H1 (cell line): ENCODE data around the gene CELF5. TPM values are rescaled to one million over a fixed set of nuclear protein-coding genes. Genes with fewer than 3 reads are reported as not detected.

Experiments used
- CTCF ChIA-PET: fragments of 300-600 bp; sonication (Branson Sonifier 250); formaldehyde crosslinking; loops from one replicate; lab custom pipeline; 2021; ENCODE audit not compliant: partially characterized antibody; lab: Charles Lee
- POLR2A ChIA-PET: fragments of 300-600 bp; sonication (Branson Sonifier 250); formaldehyde crosslinking; loops from one replicate; lab custom pipeline; 2021; ENCODE audit warnings: inconsistent platforms; ENCODE audit not compliant: partially characterized antibody; lab: Charles Lee
- DNase-seq, 2 experiments: peaks; one replicate each; pipeline versions ENCODE4 v3.0.0 to v3.0.0-alpha.2; 2010 to 2022; ENCODE audit warnings: low spot score in 2 of 2, low read depth in 1 of 2, mixed read lengths in 1 of 2
- FAIRE-seq: peaks from 2 replicates; lab custom pipeline; 2011; peaks lifted over from hg19 to GRCh38; lab: Jason Lieb, UNC
- H2AFZ ChIP-seq: 2 replicates; pipeline ENCODE4 v1.8.1; 2012; ENCODE audit warnings: low read length, inconsistent platforms
- H2AK5ac ChIP-seq: 2 replicates; pipeline ENCODE4 v1.6.1; 2013; ENCODE audit warnings: low read depth, low read length
- H2BK120ac ChIP-seq: replicated peaks from 2 replicates; pipeline ENCODE3; 2013; ENCODE audit warnings: low read depth, low read length, inconsistent platforms
- H2BK12ac ChIP-seq: 2 replicates; pipeline ENCODE4 v1.6.1; 2013; ENCODE audit warnings: low read depth, low read length
- H2BK15ac ChIP-seq: 2 replicates; pipeline ENCODE4 v1.6.1; 2013; ENCODE audit warnings: low read length
- H2BK20ac ChIP-seq: 2 replicates; pipeline ENCODE4 v1.6.1; 2013; ENCODE audit warnings: low read length
- H2BK5ac ChIP-seq: 2 replicates; pipeline ENCODE4 v1.6.1; 2013; ENCODE audit warnings: low read depth, low read length
- H3K14ac ChIP-seq: 2 replicates; pipeline ENCODE4 v1.6.1; 2013; ENCODE audit warnings: inconsistent platforms; ENCODE audit not compliant: insufficient read length
- H3K18ac ChIP-seq: 2 replicates; pipeline ENCODE4 v1.6.1; 2013; ENCODE audit warnings: low read length; ENCODE audit errors: extremely low read depth
- H3K23ac ChIP-seq: 2 replicates; pipeline ENCODE4 v1.6.1; 2013; ENCODE audit warnings: inconsistent platforms; ENCODE audit not compliant: insufficient read length
- H3K23me2 ChIP-seq: 2 replicates; pipeline ENCODE4 v1.6.1; 2013; ENCODE audit warnings: low read depth, low read length
- H3K27ac ChIP-seq: 2 replicates; pipeline ENCODE4 v1.6.1; 2011; ENCODE audit warnings: low read depth, low read length, inconsistent platforms
- H3K27me3 ChIP-seq, 4 experiments: replicated peaks in 1 of 4; 1 replicate in 1 of 4; 2 replicates in 3 of 4; pipeline versions ENCODE4 v1.6.1 to v1.8.1; 2011 to 2013; ENCODE audit warnings: low read length in 3 of 4, mild to moderate bottlenecking in 3 of 4, inconsistent platforms in 2 of 4, mixed read lengths in 2 of 4, moderate library complexity in 1 of 4; ENCODE audit not compliant: control insufficient read depth in 3 of 4, insufficient read depth in 3 of 4; ENCODE audit errors: extremely low read depth in 1 of 4
- H3K36me3 ChIP-seq, 4 experiments: 2 replicates each; pipeline versions ENCODE4 v1.6.1 to v1.8.1; 2011 to 2013; ENCODE audit warnings: mild to moderate bottlenecking in 4 of 4, low read length in 3 of 4, moderate library complexity in 2 of 4, control low read depth in 1 of 4, inconsistent platforms in 1 of 4; ENCODE audit not compliant: insufficient read depth in 4 of 4, control insufficient read depth in 2 of 4
- H3K4ac ChIP-seq: replicated peaks from 2 replicates; pipeline ENCODE3; 2013; ENCODE audit warnings: low read length, low read depth, mixed read lengths, inconsistent platforms; ENCODE audit not compliant: insufficient read length
- H3K4me1 ChIP-seq, 4 experiments: replicated peaks in 1 of 4; 1 replicate in 1 of 4; 2 replicates in 3 of 4; pipeline versions ENCODE4 v1.6.1 to v1.8.1; 2011 to 2013; ENCODE audit warnings: low read length in 3 of 4, inconsistent platforms in 2 of 4, mixed read lengths in 1 of 4; ENCODE audit not compliant: insufficient read depth in 4 of 4, control insufficient read depth in 3 of 4
- H3K4me2 ChIP-seq, 2 experiments: 2 replicates each; pipeline versions ENCODE4 v1.6.1 to v1.8.1; 2011 to 2013; ENCODE audit warnings: low read depth in 2 of 2, low read length in 2 of 2, control low read depth in 1 of 2, inconsistent platforms in 1 of 2, mild to moderate bottlenecking in 1 of 2; ENCODE audit not compliant: insufficient read depth in 1 of 2
- H3K4me3 ChIP-seq, 4 experiments: fragments of 200-600, 300-600 bp in 1 of 4; sonication (generic), shearing (Covaris generic), sonication (Bioruptor Twin) in 1 of 4; 2 replicates each; pipeline versions ENCODE4 v1.5.1 to v1.8.1; 2011 to 2016; ENCODE audit warnings: low read length in 4 of 4, low read depth in 3 of 4, control low read depth in 2 of 4, inconsistent platforms in 2 of 4, mild to moderate bottlenecking in 2 of 4, mixed read lengths in 1 of 4, moderate library complexity in 1 of 4; ENCODE audit not compliant: insufficient read depth in 2 of 4; ENCODE audit errors: extremely low read depth in 1 of 4
- H3K56ac ChIP-seq: replicated peaks from 2 replicates; pipeline ENCODE3; 2013; ENCODE audit warnings: low read depth, mild to moderate bottlenecking, mixed read lengths, low read length, inconsistent platforms; ENCODE audit not compliant: insufficient read length
- H3K79me1 ChIP-seq: 2 replicates; pipeline ENCODE4 v1.6.1; 2013; ENCODE audit warnings: low read depth, low read length, control low read depth
- H3K79me2 ChIP-seq, 2 experiments: 2 replicates each; pipeline versions ENCODE4 v1.6.1 to v1.8.1; 2012 to 2013; ENCODE audit warnings: low read length in 2 of 2, mild to moderate bottlenecking in 2 of 2, inconsistent platforms in 1 of 2; ENCODE audit not compliant: insufficient read depth in 2 of 2, control insufficient read depth in 1 of 2
- H3K9ac ChIP-seq, 4 experiments: replicated peaks in 1 of 4; 1 replicate in 1 of 4; 2 replicates in 3 of 4; pipeline versions ENCODE4 v1.6.1 to v1.8.1; 2011 to 2013; ENCODE audit warnings: low read depth in 3 of 4, low read length in 3 of 4, control low read depth in 2 of 4, mild to moderate bottlenecking in 2 of 4, moderate library complexity in 2 of 4, inconsistent platforms in 1 of 4; ENCODE audit errors: extremely low read depth in 1 of 4
- H3K9me3 ChIP-seq, 2 experiments: 2 replicates each; pipeline versions ENCODE4 v1.6.1 to v1.8.1; 2012 to 2013; ENCODE audit warnings: mild to moderate bottlenecking in 2 of 2, moderate library complexity in 2 of 2, control low read depth in 1 of 2, inconsistent platforms in 1 of 2, low read depth in 1 of 2, low read length in 1 of 2, mixed read lengths in 1 of 2; ENCODE audit not compliant: insufficient read depth in 2 of 2
- H4K20me1 ChIP-seq, 2 experiments: replicated peaks in 1 of 2; 2 replicates each; pipeline versions ENCODE3 to v1.8.1; 2011 to 2013; ENCODE audit warnings: inconsistent platforms in 2 of 2, low read length in 2 of 2, mild to moderate bottlenecking in 1 of 2; ENCODE audit not compliant: insufficient read depth in 2 of 2, control insufficient read depth in 1 of 2
- H4K5ac ChIP-seq: 2 replicates; pipeline ENCODE4 v1.6.1; 2013; ENCODE audit warnings: low read length, low read depth, mixed read lengths, inconsistent platforms; ENCODE audit not compliant: insufficient read length
- H4K8ac ChIP-seq: 2 replicates; pipeline ENCODE4 v1.8.0; 2013; ENCODE audit warnings: mild to moderate bottlenecking, moderate library complexity, low read length, inconsistent platforms; ENCODE audit not compliant: insufficient read depth; ENCODE audit errors: extremely low read depth
- H4K91ac ChIP-seq: replicated peaks from 2 replicates; pipeline ENCODE3; 2013; ENCODE audit warnings: low read length, mixed read lengths, inconsistent platforms; ENCODE audit not compliant: insufficient read length
- BACH1 ChIP-seq: IDR thresholded peaks from 2 replicates; pipeline ENCODE4 v1.6.1; 2012; ENCODE audit warnings: low read length, improper control_type of control experiment
- EGR1 ChIP-seq: IDR thresholded peaks from 2 replicates; pipeline ENCODE4 v1.6.1; 2011; ENCODE audit warnings: low read depth, low read length, borderline replicate concordance
- WGBS, 2 experiments: shearing (Covaris generic) in 1 of 2; methylation state at CpG; one replicate each; pipeline versions ENCODE4 v1.1.6 to v1.1.7; 2013 to 2015; ENCODE audit warnings: low lambda C conversion rate in 2 of 2, mixed read lengths in 2 of 2, inconsistent platforms in 1 of 2, low coverage in 1 of 2, missing lambda C conversion rate in 1 of 2; ENCODE audit not compliant: insufficient replicate concordance in 2 of 2, insufficient coverage in 1 of 2, insufficient read length in 1 of 2; ENCODE audit errors: extremely low coverage in 1 of 2, missing lambda C conversion rate in 1 of 2; 5-methylcytosine and 5-hydroxymethylcytosine counted together
- polyA plus RNA-seq, 7 experiments: library from polyadenylated mRNA; depleted of rRNA in 3 of 7; stranded (reverse) in 5 of 7; unstranded in 2 of 7; fragments of >200 nt in 5 of 7; fragments of 200-250 nt in 2 of 7; gene quantifications; 1 replicate in 5 of 7; 2 replicates in 1 of 7; 4 replicates in 1 of 7; pipeline versions ENCODE4 v1.2.1 to v1.2.3, GENCODE V29; 2011 to 2013; ENCODE audit warnings: missing spikeins in 2 of 7, mixed read lengths in 2 of 7
- total RNA-seq: library from RNA; stranded (reverse); fragmentation: NEBNext Ultra II Directional; extraction: Animal tissue kit (Norgen Biotek cat#: 25700); gene quantifications from 2 replicates; pipeline ENCODE4 v1.2.1, GENCODE V29; 2021

CELF5 gene
- total and polyA plus RNA-seq, 2 of the 8 experiments (the other 6 are each of a cell fraction or from before 2014, with no cell fraction given), result 9.8 to 15.0 TPM

DNA sequence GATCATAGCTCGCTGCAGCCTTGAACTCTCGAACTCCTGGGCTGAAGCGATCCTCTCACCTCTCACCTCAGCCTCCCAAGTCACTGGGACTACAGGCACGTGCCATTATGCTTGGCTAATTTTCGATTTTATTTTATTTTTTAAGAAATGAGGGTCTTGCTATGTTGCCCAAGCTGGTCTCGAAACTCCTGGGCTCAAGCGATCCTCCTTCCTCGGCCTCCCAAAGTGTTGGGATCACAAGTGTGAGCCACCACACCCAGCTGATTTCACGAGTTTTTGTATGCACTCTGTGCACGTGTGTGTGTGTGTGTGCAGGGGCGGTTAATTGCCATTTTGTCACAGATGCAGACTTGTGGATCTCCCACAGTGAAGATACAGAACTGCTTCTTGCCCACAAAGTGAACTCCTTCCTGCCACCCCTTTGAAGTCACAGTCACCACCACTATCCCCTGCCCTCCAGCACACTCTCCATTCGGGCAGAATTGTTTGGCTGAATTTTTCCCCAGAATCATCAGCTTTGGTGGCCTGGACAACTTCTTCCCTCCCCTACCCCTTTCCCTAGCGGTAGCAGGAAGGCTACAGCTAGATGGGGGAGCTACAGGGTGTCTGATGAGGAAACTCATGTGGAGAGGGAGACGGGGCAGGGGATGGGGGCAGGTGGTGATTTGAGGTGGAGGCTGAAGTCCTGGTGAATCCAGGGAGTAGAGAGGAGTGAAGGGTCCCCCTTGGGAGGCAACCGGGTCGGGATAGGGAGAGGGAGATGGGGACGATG lies 59.6 kb downstream of the CELF5 start:
- no peak overlapping the region for H3K18ac ChIP-seq
- CTCF ChIA-PET, result interaction anchor here (0.6 to 2.6 kb wide), 5 partner anchors 9 to 1431 kb away, joined by 3 to 29 read pairs (median 3); no protein-coding TSS in a partner anchor
- TF ChIP-seq EGR1 (no peak), BACH1 (no peak)

More for the DNA sequence above, 59.6 kb downstream of the CELF5 start:
- no peak overlapping the region for H3K4ac ChIP-seq
- 0 out of 2 replicates have a peak overlapping the region, but pooled peaks have one; percentile 39 for H2BK12ac ChIP-seq
- H2BK15ac ChIP-seq, result no peak overlapping the region
- H3K4me1 ChIP-seq, result peaks cover 0 to 6% (median 5%) of the 10 kb centered on the region in 4 experiments; a peak in 5 of 7 replicates
- peak overlapping the region; percentile 31 for H4K91ac ChIP-seq
- H2BK20ac ChIP-seq, result no peak overlapping the region
- WGBS, 2 experiments, result 77% methylated on average over 17 of the region's 17 CpGs; no CpG with 5 or more reads in 1 of the 2 experiments
- H3K36me3 ChIP-seq, result peaks cover 0 to 3% (median 0%) of the 10 kb centered on the region in 4 experiments; a peak in 1 of 8 replicates
- FAIRE-seq, result no peak
- no peak overlapping the region for H3K23ac ChIP-seq
- DNase-seq, result no peak
- peak overlapping the region in 3 of 4 experiments; percentile 42 to 58 (median 51); a peak in 4 of 8 replicates for H3K4me3 ChIP-seq
- no peak overlapping the region for H2AFZ ChIP-seq
- no peaks in the 10 kb centered on the region for H3K9me3 ChIP-seq
- H3K23me2 ChIP-seq, result peaks cover 9% of the 10 kb centered on the region; the same call in 1 of the 2 replicates
- H2BK120ac ChIP-seq, result no peak overlapping the region
- peak overlapping the region; percentile 80 to 96 for H3K4me2 ChIP-seq
- POLR2A ChIA-PET, result interaction anchor here (0.6 to 1.7 kb wide), 5 partner anchors 8 to 268 kb away, joined by 3 to 7 read pairs (median 4); no protein-coding TSS in a partner anchor
- H4K20me1 ChIP-seq, result no peaks in the 10 kb centered on the region
- no peak overlapping the region for H3K56ac ChIP-seq
- no peak overlapping the region; the same call in 1 of the 2 replicates for H2BK5ac ChIP-seq
- no peaks in the 10 kb centered on the region for H3K79me1 ChIP-seq
- H3K27me3 ChIP-seq, result no peaks in the 10 kb centered on the region
- H3K79me2 ChIP-seq, result no peaks in the 10 kb centered on the region
- peak overlapping the region in 2 of 4 experiments; percentile 23 to 61; a peak in 3 of 7 replicates for H3K9ac ChIP-seq
- H3K27ac ChIP-seq, result peak overlapping the region; percentile 71; the same call in 1 of the 2 replicates
- peak overlapping the region; percentile 40; the same call in 1 of the 2 replicates for H2AK5ac ChIP-seq
- H4K8ac ChIP-seq, result no peak overlapping the region
- no peak overlapping the region for H3K14ac ChIP-seq
- H4K5ac ChIP-seq, result no peak overlapping the region
